ENCODE data around the gene RGL3.

DNA sequence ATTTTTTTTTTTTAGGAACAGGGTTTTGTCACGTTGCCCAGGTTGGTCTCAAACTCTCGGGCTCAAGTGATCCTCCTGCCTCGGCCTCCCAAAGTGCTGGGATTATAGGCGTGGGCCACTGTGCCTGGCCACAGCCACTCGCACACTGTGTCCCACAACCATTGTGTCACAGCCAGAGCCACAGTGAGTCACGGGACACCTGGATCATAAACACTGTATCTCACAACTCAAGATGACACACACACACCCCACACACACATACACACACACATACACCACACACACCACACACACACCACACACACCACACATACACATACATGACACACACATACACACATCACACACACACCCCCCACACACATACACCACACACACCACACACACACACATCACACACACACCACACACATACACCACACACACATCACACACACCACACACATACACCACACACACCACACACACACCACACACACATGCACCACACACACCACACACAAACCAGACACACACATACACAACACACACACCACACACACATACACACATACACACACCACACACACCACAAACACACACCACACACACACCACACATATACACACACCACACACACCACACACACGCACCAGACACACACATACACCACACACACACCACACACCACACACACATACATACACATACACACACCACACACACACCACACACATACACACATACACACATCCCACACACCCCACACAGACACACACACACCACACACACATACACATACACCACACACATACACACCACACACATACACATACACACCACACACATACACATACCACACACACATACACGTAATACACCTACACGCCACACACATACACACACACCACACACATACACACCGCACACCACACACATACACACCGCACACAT, 45.5 kb upstream of the RGL3 start:
- TF ChIP-seq, protein P1, sequence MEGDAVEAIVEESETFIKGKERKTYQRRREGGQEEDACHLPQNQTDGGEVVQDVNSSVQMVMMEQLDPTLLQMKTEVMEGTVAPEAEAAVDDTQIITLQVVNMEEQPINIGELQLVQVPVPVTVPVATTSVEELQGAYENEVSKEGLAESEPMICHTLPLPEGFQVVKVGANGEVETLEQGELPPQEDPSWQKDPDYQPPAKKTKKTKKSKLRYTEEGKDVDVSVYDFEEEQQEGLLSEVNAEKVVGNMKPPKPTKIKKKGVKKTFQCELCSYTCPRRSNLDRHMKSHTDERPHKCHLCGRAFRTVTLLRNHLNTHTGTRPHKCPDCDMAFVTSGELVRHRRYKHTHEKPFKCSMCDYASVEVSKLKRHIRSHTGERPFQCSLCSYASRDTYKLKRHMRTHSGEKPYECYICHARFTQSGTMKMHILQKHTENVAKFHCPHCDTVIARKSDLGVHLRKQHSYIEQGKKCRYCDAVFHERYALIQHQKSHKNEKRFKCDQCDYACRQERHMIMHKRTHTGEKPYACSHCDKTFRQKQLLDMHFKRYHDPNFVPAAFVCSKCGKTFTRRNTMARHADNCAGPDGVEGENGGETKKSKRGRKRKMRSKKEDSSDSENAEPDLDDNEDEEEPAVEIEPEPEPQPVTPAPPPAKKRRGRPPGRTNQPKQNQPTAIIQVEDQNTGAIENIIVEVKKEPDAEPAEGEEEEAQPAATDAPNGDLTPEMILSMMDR (IDR thresholded peaks at IDR 0.05) = no peak
- TF ChIP-seq ZFX (IDR thresholded peaks at IDR 0.05; ENCODE audit: borderline replicate concordance) = no peak
